SK-N-MC (cell line): ENCODE data around the gene SLC34A2.

Experiments
- EZH2 ChIP-seq: fragments of 200-600 bp; sonication (generic); IDR thresholded peaks from one replicate; pipeline ENCODE4 v1.6.1; 2017; ENCODE audit warnings: antibody characterized with exemption
- POLR2AphosphoS5 ChIP-seq: IDR thresholded peaks from 2 replicates; pipeline ENCODE4 v1.6.1; 2012; ENCODE audit warnings: mild to moderate bottlenecking, low read depth, low read length, borderline replicate concordance

GRCh38 chr4:25677157-25677556 lies 21.5 kb downstream of the SLC34A2 start:
- no peak for TF ChIP-seq POLR2AphosphoS5
- TF ChIP-seq EZH2, result no peak
